LoVo (cell line): ENCODE results near the gene PLEKHA7.
"Not testable (repeated sequence)": the region's sequence is repeated elsewhere in the genome, so short reads cannot be mapped to it uniquely, and the experiment has no call there.

Experiments used
- DNase-seq: peaks from one replicate; pipeline ENCODE4 v3.0.0-alpha.2; 2016; ENCODE audit warnings: low spot score

PLEKHA7 gene, protein sequence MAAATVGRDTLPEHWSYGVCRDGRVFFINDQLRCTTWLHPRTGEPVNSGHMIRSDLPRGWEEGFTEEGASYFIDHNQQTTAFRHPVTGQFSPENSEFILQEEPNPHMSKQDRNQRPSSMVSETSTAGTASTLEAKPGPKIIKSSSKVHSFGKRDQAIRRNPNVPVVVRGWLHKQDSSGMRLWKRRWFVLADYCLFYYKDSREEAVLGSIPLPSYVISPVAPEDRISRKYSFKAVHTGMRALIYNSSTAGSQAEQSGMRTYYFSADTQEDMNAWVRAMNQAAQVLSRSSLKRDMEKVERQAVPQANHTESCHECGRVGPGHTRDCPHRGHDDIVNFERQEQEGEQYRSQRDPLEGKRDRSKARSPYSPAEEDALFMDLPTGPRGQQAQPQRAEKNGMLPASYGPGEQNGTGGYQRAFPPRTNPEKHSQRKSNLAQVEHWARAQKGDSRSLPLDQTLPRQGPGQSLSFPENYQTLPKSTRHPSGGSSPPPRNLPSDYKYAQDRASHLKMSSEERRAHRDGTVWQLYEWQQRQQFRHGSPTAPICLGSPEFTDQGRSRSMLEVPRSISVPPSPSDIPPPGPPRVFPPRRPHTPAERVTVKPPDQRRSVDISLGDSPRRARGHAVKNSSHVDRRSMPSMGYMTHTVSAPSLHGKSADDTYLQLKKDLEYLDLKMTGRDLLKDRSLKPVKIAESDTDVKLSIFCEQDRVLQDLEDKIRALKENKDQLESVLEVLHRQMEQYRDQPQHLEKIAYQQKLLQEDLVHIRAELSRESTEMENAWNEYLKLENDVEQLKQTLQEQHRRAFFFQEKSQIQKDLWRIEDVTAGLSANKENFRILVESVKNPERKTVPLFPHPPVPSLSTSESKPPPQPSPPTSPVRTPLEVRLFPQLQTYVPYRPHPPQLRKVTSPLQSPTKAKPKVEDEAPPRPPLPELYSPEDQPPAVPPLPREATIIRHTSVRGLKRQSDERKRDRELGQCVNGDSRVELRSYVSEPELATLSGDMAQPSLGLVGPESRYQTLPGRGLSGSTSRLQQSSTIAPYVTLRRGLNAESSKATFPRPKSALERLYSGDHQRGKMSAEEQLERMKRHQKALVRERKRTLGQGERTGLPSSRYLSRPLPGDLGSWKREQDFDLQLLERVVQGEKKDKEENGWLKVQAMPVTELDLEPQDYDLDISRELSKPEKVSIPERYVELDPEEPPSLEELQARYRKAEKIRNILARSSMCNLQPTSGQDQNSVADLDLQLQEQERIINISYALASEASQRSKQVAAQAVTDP

GRCh38 chr11:17014321-17014832 lies at the start of gene PLEKHA7:
Gene PLEKHA7, minus strand, starts transcription at chr11:17014414. Its CDS starts 13 bp downstream, at chr11:17014401.
- DNase-seq: peak; percentile 35

DNA sequence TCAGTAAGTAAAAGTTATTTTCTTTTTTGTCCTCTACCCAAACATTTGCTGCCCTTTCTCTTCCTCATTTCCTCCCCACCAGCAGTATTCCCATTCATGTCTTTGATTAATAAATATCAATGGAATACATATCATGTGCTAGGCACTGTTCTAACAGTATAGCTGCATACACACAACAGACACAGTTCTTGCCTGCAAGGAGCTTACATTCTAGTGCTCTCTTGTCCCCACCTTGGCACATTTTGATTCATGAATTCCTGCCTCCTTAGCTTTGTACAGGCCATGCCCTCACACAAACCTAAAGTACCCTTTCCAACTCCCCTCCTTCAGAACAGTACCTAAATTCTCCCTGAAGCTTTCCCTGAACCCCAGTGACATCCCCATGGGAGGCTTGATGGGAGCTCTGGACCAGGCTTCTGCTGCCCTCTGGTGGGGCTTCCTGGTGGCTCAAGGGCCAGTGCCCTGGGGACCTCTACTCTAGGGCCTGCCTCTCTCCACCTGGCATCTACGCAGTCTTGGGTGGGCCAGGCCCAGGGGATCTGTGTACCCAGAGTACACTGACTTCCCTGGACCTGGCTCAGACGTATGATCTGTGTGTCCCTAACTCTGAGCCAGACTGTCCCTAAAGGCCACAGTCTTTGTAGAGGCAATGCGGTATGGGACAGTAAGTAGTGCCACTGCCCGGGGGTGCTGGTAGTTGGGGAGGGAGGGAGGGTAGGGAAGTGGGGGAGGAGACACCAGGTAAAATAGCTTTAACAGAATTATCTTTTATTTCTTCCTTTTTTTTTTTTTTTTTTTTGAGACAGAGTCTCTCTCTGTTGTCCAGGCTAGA lies 49.2 kb upstream of the PLEKHA7 start:
- DNase-seq: peak; percentile 48

- not testable (repeated sequence) for DNase-seq
Observed at GRCh38 chr11:17051146-17051545, 36.9 kb upstream of the PLEKHA7 start.

DNA sequence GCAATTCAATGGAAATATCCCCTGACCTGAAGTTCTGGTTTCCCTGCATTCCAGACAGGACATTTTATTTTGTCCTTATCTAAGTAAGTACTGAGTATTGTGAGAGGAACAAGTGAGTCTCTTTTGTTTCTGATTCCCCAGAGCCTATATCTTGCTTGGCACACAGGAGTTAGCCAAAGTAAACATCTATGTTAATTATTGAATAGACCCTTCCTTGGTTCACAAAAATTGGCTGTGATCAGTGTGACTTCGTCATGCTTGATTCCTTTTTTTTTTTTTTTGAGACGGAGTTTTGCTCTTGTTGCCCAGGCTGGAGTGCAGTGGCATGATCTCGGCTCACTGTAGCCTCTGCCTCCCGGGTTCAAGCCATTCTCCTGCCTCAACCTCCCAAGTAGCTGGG lies 34.3 kb upstream of the PLEKHA7 start:
- DNase-seq: peak; percentile 27

GRCh38 chr11:17046690-17047089 lies 32.5 kb upstream of the PLEKHA7 start:
- DNase-seq: no peak

DNA sequence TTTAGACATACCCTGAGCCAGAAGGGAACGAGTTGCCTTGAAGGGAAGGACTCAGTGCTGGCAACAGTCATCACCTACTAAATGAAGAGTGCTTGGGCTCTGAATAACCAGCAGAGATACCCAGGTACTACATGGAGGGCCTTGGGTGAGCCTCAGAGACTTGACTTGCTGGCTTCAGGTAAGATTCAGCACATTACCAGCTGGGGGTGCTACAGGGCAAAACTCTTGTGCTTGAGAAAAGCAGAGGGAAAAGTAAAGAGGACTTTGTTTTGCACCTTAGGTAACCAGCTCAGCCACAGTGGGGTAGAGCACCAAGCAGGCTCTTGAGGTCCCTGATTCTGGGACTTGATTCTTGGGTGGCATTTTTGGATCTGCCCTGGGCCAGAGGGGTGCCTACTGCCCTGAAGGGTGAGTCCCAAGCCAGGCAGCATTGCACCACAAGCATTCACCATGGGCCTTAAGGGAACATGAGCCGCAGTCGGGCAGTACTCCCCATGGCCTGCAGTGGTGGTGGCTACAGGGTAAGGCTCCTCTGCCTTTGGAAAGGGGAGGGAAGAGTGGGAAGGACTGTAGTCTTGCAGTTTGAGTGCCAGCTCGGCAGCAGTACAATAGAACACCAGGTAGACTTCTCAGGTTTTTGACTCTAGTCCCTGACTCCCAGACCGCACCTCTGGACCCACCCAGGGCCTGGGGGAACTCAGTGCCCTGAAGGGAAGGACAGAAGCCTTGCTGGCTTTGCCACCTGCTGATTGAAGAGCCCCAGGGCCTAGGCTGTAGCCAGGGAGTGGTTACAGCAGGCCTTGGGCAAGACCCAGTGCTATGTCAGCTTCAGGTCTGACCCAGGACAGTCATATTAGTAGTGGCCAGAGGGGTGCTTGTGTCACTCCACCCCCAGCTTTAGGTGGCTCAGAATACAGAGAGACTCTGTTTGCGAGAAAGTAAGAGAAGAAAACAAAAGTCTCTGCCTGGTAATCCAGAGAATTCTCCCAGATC lies 22.7 kb upstream of the PLEKHA7 start:
- no peak for DNase-seq

- not testable (repeated sequence) for DNase-seq
Observed at GRCh38 chr11:17034027-17034426, 19.8 kb upstream of the PLEKHA7 start.

GRCh38 chr11:17026487-17027082 lies 12.4 kb upstream of the PLEKHA7 start:
- DNase-seq: no peak

- no peak for DNase-seq
Observed at GRCh38 chr11:17024924-17025323, 10.7 kb upstream of the PLEKHA7 start.

DNA sequence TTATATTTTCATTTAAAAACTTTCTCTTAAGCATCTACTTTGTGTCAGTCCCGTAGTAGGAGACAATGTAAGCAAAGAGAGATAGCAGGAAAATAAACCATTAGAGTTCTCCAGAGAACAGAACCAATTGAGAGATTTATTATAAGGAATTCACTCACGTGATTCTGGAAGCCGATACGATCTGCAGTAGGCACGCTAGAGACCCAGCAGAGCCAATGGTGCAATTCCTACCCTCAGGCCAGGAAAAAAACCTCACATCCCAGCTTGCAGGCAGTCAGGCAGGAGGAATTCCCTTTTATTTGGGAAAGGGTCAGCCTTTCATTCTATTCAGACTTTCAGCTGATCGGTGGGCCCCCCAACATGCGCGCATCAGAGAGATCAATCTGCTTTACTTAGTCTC lies 7.3 kb upstream of the PLEKHA7 start:
- no peak for DNase-seq

- no peak for DNase-seq
Observed at GRCh38 chr11:17020831-17021230, 6.6 kb upstream of the PLEKHA7 start.

DNA sequence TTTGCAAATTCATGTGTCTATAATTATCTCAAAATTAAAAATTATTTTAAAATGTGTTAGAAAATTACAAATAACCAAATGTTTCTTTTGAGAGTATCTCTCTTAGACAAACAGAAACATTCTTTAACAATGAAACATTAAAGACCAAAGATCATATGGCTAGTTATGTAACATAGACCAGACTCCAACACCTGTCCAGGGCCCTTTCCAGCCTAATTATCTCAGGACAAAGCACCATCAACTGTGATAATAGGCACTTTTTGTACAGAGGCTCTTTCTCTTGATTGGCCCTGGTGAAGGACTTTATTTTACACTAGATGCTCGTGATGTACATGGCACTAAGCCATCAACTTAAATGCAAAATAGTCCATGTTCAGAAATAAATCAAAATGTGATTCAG lies 5.0 kb upstream of the PLEKHA7 start:
- DNase-seq: no peak

GRCh38 chr11:17015627-17016126 lies 1.5 kb upstream of the PLEKHA7 start:
- no peak for DNase-seq

DNA sequence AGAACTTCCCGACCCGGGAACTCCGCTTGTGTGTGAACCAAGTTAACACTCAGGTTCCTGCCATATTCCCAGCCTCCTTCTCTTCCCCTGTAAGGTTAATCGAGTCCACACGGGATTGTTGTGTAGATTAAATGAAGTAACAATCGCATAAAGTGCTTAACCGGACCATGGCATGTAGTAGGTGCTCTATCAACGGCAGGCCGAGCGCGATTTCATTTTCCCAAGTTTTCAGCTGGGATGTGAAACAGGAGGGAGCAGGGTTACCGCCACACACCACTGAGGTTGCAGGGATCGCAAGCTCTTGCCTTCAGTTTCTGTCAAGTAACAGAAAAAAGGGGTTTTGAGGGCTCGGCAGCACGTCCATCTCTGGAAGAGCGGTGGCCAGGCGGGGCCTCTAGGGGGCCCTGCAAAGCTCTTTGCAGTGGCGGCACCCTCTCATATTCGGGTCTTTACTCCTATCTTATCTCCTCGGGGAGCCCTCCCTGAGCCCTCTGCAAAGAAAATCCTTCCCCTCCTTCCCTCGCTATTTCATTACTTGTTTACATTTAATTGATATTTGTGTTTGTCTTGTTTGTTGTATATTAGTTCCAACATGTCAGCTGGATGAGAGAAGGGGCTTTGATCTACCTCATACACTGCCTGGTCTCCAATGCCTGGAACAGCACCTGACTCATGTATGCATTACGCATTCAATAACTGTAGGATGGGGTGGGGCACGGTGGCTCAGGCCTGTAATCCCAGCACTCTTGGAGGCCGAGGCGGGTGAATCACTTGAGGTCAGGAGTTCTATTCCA lies 816 bp upstream of the PLEKHA7 start:
- DNase-seq: peak; percentile 80

DNA sequence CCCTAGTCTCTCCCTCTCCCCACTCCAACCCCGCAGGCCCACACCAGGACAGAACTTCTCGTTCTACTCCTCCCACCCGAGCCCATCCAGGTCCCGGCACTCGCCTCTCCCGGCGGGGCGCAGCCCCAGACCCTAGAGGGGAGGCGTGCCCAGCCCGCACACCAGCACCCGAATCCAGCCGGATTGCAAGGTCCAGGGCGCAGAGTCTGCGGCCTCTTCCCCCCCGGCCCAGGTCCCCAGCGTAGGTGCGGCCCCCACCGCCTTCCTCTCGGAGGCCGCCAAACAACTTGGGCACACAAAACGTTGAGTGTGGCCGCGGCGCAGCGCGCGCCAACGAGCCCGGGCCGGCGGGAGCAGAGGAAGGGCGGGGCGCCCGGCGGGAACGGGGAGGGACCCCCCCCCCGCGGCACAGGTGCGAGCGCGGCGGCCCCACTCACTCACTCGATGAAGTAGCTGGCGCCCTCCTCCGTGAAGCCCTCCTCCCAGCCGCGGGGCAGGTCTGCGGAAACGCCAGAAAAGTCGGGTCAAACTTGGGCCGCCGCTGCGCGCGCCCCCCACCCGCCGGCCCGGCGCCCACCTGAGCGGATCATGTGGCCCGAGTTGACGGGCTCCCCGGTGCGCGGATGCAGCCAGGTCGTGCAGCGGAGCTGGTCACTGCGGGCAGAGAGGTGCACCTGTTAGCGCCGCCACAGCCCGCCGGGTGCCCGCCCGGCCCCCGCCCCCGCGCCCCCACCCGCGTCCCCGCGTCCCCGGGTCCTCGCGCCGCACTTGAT lies 480 bp downstream of the PLEKHA7 start:
- DNase-seq: peak; percentile 31

DNA sequence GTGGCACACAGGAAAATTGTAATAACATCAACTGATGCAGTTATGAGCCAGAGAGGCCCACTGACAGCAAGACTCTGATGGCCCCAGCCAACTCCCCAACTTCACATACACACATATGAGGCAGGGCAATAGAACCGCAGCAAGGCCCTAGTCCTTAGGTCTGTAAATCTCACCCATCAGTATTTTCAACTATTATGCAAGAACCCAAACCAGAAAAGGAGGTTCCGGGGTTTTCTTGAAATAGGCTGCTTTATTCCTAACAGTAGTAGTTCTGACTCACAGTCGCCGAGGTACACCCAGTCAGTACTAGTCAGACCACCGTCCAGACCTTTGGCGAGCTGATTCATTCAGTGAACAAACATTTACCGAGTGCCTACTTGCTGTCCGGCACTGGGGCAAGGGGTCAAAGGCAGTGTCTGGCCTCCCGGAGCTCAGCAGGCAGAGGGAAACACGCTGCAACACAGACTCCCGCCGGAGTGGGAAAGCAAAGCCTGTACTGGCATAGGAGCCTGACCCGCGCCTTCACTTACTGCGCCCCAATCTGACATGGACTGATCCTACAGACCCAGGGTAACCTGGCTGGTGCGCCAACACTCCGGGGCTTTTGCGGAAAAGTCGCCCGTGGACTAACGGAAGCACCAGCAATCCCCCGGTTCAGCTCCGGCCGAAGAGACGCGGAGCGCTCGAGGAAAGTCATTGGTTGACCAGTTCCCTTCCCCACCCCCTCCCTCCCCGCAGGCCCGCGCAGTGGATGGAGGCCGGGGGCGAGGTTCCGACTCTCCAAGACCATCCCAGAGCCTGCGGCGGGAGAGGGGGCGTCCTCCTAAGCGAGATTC lies 1.3 kb downstream of the PLEKHA7 start:
- peak; percentile 63 for DNase-seq

- no peak for DNase-seq
Observed at GRCh38 chr11:17012179-17012578, 2.0 kb downstream of the PLEKHA7 start.
